ENCODE data around the gene HDAC5. TPM values are rescaled to one million over a fixed set of nuclear protein-coding genes. Genes with fewer than 3 reads are reported as not detected.
"Not testable (repeated sequence)": the region's sequence is repeated elsewhere in the genome, so short reads cannot be mapped to it uniquely, and the experiment has no call there.

The HDAC5 gene
- total RNA-seq, 1 donor from 2014 or later, result 18.4 TPM

DNA sequence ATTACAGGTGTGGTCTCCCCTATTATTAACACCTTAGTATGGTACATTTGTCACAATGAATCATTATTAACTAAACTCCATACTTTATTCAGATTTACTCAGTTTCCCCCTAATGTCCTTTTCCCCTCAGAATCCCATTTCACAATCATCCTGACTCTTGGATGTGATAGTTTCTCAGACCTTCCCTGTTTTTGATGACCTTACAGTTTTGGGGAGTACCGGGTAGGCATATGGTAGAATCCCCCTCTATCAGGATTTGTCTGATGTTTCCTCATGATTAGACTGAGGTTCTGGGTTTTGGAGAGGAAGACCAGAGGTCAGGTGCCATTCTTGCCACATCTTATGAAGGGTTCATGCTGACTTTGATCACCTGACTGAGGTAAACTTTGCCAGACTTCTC lies 41.0 kb upstream of the HDAC5 start:
- no peak for FAIRE-seq
- no peak for DNase-seq (ENCODE audit: low read depth)
- peaks cover 2% of the 10 kb centered on the region for H3K36me3 ChIP-seq (ENCODE audit: control insufficient read depth, insufficient read depth, low read length)
- no peaks in the 10 kb centered on the region for H3K27me3 ChIP-seq (ENCODE audit: control insufficient read depth, insufficient read depth, low read length)
- TF ChIP-seq, protein P1, sequence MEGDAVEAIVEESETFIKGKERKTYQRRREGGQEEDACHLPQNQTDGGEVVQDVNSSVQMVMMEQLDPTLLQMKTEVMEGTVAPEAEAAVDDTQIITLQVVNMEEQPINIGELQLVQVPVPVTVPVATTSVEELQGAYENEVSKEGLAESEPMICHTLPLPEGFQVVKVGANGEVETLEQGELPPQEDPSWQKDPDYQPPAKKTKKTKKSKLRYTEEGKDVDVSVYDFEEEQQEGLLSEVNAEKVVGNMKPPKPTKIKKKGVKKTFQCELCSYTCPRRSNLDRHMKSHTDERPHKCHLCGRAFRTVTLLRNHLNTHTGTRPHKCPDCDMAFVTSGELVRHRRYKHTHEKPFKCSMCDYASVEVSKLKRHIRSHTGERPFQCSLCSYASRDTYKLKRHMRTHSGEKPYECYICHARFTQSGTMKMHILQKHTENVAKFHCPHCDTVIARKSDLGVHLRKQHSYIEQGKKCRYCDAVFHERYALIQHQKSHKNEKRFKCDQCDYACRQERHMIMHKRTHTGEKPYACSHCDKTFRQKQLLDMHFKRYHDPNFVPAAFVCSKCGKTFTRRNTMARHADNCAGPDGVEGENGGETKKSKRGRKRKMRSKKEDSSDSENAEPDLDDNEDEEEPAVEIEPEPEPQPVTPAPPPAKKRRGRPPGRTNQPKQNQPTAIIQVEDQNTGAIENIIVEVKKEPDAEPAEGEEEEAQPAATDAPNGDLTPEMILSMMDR (IDR thresholded peaks at IDR 0.05; ENCODE audit: insufficient read depth, low read length, severe bottlenecking), result no peak
- H3K4me3 ChIP-seq (ENCODE audit: low read depth, low read length), result no peak overlapping the region

DNA sequence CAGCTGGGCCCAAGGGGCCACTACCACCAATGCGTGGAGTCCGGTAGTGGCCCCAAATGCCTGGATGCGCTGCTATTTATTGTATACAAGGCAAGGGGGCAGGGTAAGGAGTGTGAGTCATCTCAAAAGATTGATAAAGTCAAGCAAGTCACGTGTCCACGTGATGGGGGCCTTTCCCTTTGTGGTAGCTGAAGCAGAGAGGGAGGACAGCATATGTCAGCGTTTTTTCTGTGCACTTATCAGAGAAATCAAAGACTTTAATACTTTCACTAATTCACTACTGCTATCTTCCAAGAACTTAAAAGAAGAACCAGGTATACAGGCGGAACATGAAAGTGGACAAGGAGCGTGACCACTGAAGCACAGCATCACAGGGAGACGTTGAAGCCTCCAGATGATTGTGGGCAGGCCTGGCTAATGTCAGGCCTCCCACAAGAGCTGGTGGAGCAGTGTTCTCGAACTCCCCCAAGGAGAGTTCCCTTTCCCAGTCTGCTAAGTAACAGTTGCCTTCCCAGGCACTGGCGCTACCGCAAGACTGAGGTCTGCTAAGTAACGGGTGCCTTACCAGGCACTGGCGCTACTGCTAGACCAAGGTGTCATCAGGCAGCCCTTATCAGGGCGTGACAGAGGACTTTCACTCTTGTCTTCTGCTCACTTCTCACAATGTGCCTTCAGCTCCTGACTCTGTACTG lies 36.2 kb upstream of the HDAC5 start:
- no peaks in the 10 kb centered on the region for H3K27me3 ChIP-seq (ENCODE audit: control insufficient read depth, insufficient read depth, low read length)
- TF ChIP-seq, protein P1 (IDR thresholded peaks at IDR 0.05; ENCODE audit: insufficient read depth, low read length, severe bottlenecking), result no peak
- H3K4me3 ChIP-seq (ENCODE audit: low read depth, low read length), result no peak overlapping the region
- DNase-seq (ENCODE audit: low read depth) (no peak), FAIRE-seq (no peak)
- H3K36me3 ChIP-seq (ENCODE audit: control insufficient read depth, insufficient read depth, low read length), result peaks cover 4% of the 10 kb centered on the region

GRCh38 chr17:44155488-44155887 lies 32.0 kb upstream of the HDAC5 start:
- DNase-seq (ENCODE audit: low read depth) (no peak), FAIRE-seq (no peak)
- Histone ChIP-seq H3K27me3 (ENCODE audit: control insufficient read depth, insufficient read depth, low read length) (no peaks in the 10 kb centered on the region), H3K36me3 (ENCODE audit: control insufficient read depth, insufficient read depth, low read length) (peaks cover 2% of the 10 kb centered on the region), H3K4me3 (ENCODE audit: low read depth, low read length) (no peak overlapping the region)
- TF ChIP-seq, protein P1 (IDR thresholded peaks at IDR 0.05; ENCODE audit: insufficient read depth, low read length, severe bottlenecking), result no peak

GRCh38 chr17:44152875-44153274 lies 29.4 kb upstream of the HDAC5 start:
- Histone ChIP-seq H3K27me3 (ENCODE audit: control insufficient read depth, insufficient read depth, low read length) (no peaks in the 10 kb centered on the region), H3K36me3 (ENCODE audit: control insufficient read depth, insufficient read depth, low read length) (no peaks in the 10 kb centered on the region), H3K4me3 (ENCODE audit: low read depth, low read length) (no peak overlapping the region)
- DNase-seq (ENCODE audit: low read depth) (peak; percentile 96), FAIRE-seq (peak; percentile 89)
- TF ChIP-seq, protein P1 (IDR thresholded peaks at IDR 0.05; ENCODE audit: insufficient read depth, low read length, severe bottlenecking), result no peak

GRCh38 chr17:44149750-44150329 lies 26.4 kb upstream of the HDAC5 start:
- FAIRE-seq, result no peak
- DNase-seq (ENCODE audit: low read depth), result no peak
- TF ChIP-seq, protein P1 (IDR thresholded peaks at IDR 0.05; ENCODE audit: insufficient read depth, low read length, severe bottlenecking), result no peak
- Histone ChIP-seq H3K36me3 (ENCODE audit: control insufficient read depth, insufficient read depth, low read length) (no peaks in the 10 kb centered on the region), H3K4me3 (ENCODE audit: low read depth, low read length) (no peak overlapping the region), H3K27me3 (ENCODE audit: control insufficient read depth, insufficient read depth, low read length) (no peaks in the 10 kb centered on the region)

GRCh38 chr17:44149066-44149465 lies 25.6 kb upstream of the HDAC5 start:
- DNase-seq (ENCODE audit: low read depth); H3K36me3 ChIP-seq (ENCODE audit: control insufficient read depth, insufficient read depth, low read length); H3K4me3 ChIP-seq (ENCODE audit: low read depth, low read length); FAIRE-seq; H3K27me3 ChIP-seq (ENCODE audit: control insufficient read depth, insufficient read depth, low read length): not testable (repeated sequence)
